ENCODE measurements around the gene LEP. TPM values are rescaled to one million over a fixed set of nuclear protein-coding genes. Genes with fewer than 3 reads are reported as not detected.

The LEP gene
- not detected in 2 replicates for total RNA-seq (2014; rRNA removed; shearing (Covaris generic); ENCODE audit: low replicate concordance)

- DNase-seq (ENCODE audit: low read depth) = no peak
- in situ Hi-C loops (cut with HindIII; ENCODE audit: low pct_unique_long_range_greater_than_20kb, low sequenced_read_pairs) = no loop called here
Observed at GRCh38 chr7:128240696-128241386, at the start of gene LEP. Gene LEP (plus strand): TSS chr7:128241278. CDS start chr7:128252019, 10,741 bp downstream.

GRCh38 chr7:128192497-128193142, 48.5 kb upstream of the LEP start:
- in situ Hi-C loops (cut with HindIII; ENCODE audit: low pct_unique_long_range_greater_than_20kb, low sequenced_read_pairs) = no loop called here
- DNase-seq (ENCODE audit: low read depth) = no peak

GRCh38 chr7:128194533-128195282, 46.4 kb upstream of the LEP start:
- in situ Hi-C loops (cut with HindIII; ENCODE audit: low pct_unique_long_range_greater_than_20kb, low sequenced_read_pairs) = no loop called here
- no peak for DNase-seq (ENCODE audit: low read depth)

- in situ Hi-C loops (cut with HindIII; ENCODE audit: low pct_unique_long_range_greater_than_20kb, low sequenced_read_pairs) = no loop called here
Observed at GRCh38 chr7:128197589-128197988, 43.5 kb upstream of the LEP start.

GRCh38 chr7:128197989-128198580, 43.0 kb upstream of the LEP start:
- in situ Hi-C loops (cut with HindIII; ENCODE audit: low pct_unique_long_range_greater_than_20kb, low sequenced_read_pairs) = no loop called here
- DNase-seq (ENCODE audit: low read depth) = no peak

More at GRCh38 chr7:128197589-128197988, 43.5 kb upstream of the LEP start:
- DNase-seq (ENCODE audit: low read depth) = no peak

GRCh38 chr7:128200376-128200775, 40.7 kb upstream of the LEP start:
- in situ Hi-C loops (cut with HindIII; ENCODE audit: low pct_unique_long_range_greater_than_20kb, low sequenced_read_pairs) = no loop called here

GRCh38 chr7:128201067-128201689, 39.9 kb upstream of the LEP start:
- DNase-seq (ENCODE audit: low read depth) = no peak
- in situ Hi-C loops (cut with HindIII; ENCODE audit: low pct_unique_long_range_greater_than_20kb, low sequenced_read_pairs) = no loop called here

More at GRCh38 chr7:128200376-128200775, 40.7 kb upstream of the LEP start:
- no peak for DNase-seq (ENCODE audit: low read depth)

GRCh38 chr7:128201690-128202085, 39.4 kb upstream of the LEP start:
- in situ Hi-C loops (cut with HindIII; ENCODE audit: low pct_unique_long_range_greater_than_20kb, low sequenced_read_pairs) = no loop called here
- no peak for DNase-seq (ENCODE audit: low read depth)

GRCh38 chr7:128202287-128202957, 38.7 kb upstream of the LEP start:
- no peak for DNase-seq (ENCODE audit: low read depth)
- in situ Hi-C loops (cut with HindIII; ENCODE audit: low pct_unique_long_range_greater_than_20kb, low sequenced_read_pairs) = no loop called here

- DNase-seq (ENCODE audit: low read depth) = no peak
- in situ Hi-C loops (cut with HindIII; ENCODE audit: low pct_unique_long_range_greater_than_20kb, low sequenced_read_pairs) = no loop called here
Observed at GRCh38 chr7:128203047-128203491, 38.0 kb upstream of the LEP start.

- no peak for DNase-seq (ENCODE audit: low read depth)
- in situ Hi-C loops (cut with HindIII; ENCODE audit: low pct_unique_long_range_greater_than_20kb, low sequenced_read_pairs) = no loop called here
Observed at GRCh38 chr7:128203710-128204214, 37.3 kb upstream of the LEP start.

GRCh38 chr7:128204455-128204854, 36.6 kb upstream of the LEP start:
- DNase-seq (ENCODE audit: low read depth) = no peak
- in situ Hi-C loops (cut with HindIII; ENCODE audit: low pct_unique_long_range_greater_than_20kb, low sequenced_read_pairs) = no loop called here

- in situ Hi-C loops (cut with HindIII; ENCODE audit: low pct_unique_long_range_greater_than_20kb, low sequenced_read_pairs) = no loop called here
- DNase-seq (ENCODE audit: low read depth) = no peak
Observed at GRCh38 chr7:128205068-128205467, 36.0 kb upstream of the LEP start.

GRCh38 chr7:128206017-128206746, 34.9 kb upstream of the LEP start:
- in situ Hi-C loops (cut with HindIII; ENCODE audit: low pct_unique_long_range_greater_than_20kb, low sequenced_read_pairs) = no loop called here

GRCh38 chr7:128206747-128207500, 34.2 kb upstream of the LEP start:
- in situ Hi-C loops (cut with HindIII; ENCODE audit: low pct_unique_long_range_greater_than_20kb, low sequenced_read_pairs) = no loop called here
- no peak for DNase-seq (ENCODE audit: low read depth)

More at GRCh38 chr7:128206017-128206746, 34.9 kb upstream of the LEP start:
- DNase-seq (ENCODE audit: low read depth) = no peak

GRCh38 chr7:128207609-128208008, 33.5 kb upstream of the LEP start:
- in situ Hi-C loops (cut with HindIII; ENCODE audit: low pct_unique_long_range_greater_than_20kb, low sequenced_read_pairs) = no loop called here
- no peak for DNase-seq (ENCODE audit: low read depth)

Data from Caki2 (cell line).